ENCODE measurements around the gene POM121C.
"Not testable (repeated sequence)": the region's sequence is repeated elsewhere in the genome, so short reads cannot be mapped to it uniquely, and the experiment has no call there.

POM121C gene

DNA sequence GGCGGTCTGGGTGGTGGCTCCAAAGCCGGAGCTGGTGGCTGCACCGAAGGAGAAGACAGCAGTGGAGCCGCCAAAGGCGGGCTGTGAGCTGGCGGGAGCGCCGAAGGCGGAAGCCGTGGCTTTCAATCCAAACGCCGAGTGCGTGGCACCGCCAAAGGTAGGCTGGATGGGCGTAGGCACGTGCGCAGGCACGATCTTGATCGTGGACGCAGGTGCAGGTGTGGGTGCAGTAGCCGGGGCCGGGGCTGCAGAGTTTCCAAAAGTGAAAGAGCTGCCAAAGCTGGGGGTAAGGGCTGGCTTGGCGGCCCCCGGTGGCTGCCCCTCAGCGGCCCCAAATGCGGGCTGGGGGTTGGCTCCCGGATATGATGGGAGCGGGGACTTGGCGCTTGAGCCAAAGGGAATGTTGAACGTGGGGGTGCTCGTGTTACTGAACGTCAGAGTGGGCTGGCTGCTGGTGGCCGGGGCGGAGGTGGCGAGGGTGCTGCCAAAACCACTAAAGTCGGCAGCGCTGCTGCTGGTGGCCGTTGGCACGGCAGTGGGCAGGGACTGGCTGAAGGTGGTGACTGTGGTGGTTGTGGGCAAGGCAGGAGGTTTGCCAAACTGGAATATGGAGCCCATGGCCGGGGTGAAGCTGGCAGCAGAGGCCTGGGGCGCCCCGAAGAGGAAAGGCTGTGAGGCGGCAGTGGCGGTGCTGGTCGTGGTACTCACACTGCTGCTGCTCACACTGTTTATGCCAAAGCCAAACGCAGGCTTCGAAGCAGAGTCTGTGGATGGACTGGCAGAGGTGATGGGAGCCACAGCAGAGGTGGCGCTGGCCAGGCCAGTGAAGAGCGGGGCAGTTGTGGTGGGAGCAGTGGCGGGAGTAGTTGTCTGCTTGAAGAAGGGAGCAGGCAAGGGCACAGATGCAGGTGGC, 64.0 kb downstream of the POM121C start:
- peak in 1 of 2 experiments; percentile 13 for DNase-seq

DNA sequence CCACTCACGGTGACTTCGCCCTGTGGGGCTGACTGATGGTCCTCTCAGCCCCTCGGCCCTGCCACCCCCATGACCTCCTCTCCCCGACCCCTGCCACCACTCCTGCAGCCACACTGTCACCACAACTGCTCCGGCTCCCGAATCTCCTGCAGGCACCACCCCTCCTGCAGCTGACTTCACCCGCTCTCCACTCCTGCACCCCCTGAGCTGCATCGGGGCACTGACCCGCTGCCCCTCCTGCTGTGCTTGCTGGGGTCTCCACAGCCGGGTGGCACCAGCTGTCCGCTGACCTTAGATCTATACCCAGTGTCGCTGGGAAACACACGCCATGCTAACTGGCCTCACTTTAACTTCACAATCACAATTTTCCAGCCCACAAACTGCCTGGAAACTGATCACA, 65.9 kb downstream of the POM121C start:
- not testable (repeated sequence) for DNase-seq

DNA sequence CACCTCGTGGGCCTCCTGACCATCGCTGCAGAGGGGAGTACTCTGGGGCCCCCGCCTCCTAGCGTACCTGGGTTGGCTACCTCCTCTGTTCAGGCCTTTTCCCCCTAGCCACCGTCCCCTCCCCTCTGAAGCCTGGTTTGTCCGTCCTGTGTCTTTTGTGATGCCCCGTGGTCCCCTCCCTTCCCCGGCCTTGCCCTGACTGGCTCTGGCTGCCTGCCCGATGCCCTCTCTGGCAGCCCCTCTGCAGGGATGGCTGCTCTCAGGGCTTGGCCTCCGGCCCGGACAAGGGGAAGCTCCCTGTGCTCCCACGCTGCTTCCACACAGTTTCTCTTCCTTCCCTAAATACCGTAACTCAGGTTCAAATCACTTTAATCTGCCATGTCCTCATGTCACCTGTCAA, 66.4 kb downstream of the POM121C start:
- DNase-seq, result peak in 1 of 2 experiments; percentile 13

DNA sequence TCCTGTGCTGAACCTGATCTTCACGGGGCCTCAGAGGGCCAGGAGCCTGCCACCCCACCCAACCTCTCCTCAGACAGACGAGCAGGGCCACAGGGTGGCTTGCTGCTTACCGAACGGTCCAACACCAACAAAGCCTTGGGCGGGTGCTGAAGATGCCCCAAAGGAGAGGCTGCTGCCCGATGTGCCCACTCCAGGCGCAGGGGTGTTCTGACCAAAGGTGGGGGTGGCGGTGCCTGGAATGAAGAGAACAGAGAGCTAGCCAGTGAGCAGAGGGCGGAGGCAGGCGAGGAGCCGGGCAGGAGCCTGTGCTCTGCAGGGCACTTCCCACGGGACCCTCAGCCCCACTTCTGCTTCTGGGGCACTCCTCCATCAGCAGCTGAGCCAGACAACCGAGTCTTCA, 66.9 kb downstream of the POM121C start:
- peak in 1 of 2 experiments; percentile 20 for DNase-seq

GRCh38 chr7:75418292-75418858, 67.7 kb downstream of the POM121C start:
- peak in 1 of 2 experiments; percentile 17 for DNase-seq

- DNase-seq, result peak in 1 of 2 experiments; percentile 18
These were observed 69.3 kb downstream of the POM121C start for GRCh38 chr7:75416787-75417186.

GRCh38 chr7:75415829-75416373, 70.2 kb downstream of the POM121C start:
- peak in 1 of 2 experiments; percentile 20 for DNase-seq

- not testable (repeated sequence) for DNase-seq
These were observed 70.7 kb downstream of the POM121C start for GRCh38 chr7:75415428-75415817.

DNA sequence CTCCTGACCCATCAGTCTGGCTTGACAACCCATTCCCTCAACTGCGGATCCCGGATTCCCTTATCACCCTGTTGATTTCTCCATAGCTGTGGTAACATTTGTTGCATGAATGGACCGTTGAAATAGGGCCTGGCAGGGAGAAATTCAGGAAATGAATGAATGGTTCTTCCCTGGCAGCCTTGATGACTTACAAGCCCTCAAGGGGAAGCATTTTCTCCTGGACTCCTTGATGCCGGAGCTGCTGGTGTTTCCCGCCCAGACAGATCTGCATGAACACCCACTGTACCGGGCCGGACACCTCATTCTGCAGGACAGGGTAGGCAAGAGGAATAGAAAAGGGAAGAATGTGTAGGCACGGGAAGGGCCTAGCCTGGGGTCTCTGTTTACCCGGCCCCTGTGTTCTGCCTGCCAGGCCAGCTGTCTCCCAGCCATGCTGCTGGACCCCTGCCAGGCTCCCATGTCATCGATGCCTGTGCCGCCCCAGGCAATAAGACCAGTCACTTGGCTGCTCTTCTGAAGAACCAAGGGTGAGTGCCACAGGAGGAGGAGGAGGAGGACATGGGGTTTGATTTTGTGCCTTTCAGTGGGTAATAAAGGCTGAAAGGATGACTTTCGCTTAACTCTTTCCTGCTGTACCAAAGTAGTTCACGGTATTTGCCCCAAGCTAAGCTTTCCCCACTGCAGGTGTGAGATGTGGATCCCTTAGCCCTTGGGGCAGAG, 71.2 kb downstream of the POM121C start:
- DNase-seq, result peak in 1 of 2 experiments; percentile 18

DNA sequence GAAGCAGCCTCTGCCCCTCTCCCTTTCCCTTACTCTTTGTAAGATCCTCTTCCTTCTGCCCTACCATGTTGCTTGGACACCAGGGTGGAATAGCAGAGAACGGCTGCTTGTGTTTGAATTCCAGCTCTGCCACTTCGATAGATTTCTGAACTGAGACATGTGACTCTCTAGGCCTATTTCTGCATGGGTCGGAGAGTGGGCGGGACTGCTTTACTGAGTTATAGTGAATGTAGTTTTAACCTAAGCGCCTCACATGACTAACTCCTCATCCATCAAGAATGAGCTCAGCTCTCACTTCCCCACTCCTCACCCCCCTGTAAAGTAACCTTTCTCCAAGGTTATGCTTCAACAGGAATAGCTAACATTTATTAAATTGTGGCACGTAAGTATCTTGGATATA, 71.9 kb downstream of the POM121C start:
- DNase-seq, result peak; percentile 38 to 44

GRCh38 chr7:75410823-75411173, 75.3 kb downstream of the POM121C start:
- DNase-seq, result not testable (repeated sequence)

DNA sequence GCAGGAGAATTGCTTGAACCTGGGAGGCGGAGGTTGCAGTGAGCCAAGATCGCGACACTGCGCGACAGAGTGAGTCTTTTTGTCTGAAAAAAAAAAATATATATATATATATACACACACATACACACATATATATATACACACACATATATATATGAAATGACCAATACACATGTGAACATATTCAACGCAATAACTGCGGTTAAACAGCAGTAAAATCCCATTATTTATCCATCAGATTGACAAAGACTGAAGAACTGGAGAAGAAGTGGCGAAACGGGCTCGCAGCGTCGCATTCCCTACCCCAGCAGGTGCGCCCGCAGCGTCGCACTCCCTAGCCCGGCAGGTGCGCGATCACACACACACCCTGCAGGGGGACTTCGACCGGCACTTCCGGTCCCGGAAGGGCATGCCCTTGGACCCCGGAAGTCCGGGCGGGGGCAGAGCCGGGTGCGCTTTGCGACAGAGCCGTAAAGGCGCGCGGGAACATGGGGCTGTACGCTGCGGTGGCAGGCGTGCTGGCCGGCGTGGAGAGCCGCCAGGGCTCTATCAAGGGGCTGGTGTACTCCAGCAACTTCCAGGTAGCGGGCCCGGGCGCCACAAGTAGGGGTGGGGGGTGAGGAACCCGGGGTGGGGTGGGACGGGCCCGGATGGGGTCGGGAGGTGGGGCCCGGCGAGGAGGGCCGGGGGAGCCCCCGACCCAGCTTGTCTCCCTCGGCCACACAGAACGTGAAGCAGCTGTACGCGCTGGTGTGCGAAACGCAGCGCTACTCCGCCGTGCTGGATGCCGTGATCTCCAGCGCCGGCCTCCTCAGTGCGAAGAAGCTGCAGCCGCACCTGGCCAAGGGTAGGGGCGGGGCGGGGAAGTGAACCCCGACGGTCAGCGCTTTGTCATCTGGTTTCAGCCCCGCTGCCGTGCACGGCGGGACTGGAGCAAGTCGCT, 75.9 kb downstream of the POM121C start:
- peak in 1 of 2 experiments; percentile 56 for DNase-seq

DNA sequence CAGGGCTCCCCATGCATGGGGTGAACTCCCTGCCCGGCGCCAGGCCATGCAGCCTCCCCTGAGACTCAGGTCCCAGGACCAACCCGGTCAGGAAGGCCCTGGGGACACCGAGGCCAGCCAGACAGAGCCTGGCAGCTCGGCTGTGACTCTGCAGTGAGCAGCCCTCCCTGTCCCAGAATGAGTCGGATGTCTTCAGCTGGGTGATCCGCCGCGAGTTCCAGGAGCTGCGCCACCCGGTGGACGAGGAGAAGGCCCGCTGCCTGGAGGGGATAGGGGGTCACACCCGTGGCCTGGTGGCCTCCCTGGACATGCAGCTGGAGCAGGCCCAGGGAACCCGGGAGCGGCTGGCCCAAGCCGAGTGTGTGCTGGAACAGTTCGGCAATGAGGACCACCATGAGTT, 81.4 kb downstream of the POM121C start:
- peak in 1 of 2 experiments; percentile 7 for DNase-seq

DNA sequence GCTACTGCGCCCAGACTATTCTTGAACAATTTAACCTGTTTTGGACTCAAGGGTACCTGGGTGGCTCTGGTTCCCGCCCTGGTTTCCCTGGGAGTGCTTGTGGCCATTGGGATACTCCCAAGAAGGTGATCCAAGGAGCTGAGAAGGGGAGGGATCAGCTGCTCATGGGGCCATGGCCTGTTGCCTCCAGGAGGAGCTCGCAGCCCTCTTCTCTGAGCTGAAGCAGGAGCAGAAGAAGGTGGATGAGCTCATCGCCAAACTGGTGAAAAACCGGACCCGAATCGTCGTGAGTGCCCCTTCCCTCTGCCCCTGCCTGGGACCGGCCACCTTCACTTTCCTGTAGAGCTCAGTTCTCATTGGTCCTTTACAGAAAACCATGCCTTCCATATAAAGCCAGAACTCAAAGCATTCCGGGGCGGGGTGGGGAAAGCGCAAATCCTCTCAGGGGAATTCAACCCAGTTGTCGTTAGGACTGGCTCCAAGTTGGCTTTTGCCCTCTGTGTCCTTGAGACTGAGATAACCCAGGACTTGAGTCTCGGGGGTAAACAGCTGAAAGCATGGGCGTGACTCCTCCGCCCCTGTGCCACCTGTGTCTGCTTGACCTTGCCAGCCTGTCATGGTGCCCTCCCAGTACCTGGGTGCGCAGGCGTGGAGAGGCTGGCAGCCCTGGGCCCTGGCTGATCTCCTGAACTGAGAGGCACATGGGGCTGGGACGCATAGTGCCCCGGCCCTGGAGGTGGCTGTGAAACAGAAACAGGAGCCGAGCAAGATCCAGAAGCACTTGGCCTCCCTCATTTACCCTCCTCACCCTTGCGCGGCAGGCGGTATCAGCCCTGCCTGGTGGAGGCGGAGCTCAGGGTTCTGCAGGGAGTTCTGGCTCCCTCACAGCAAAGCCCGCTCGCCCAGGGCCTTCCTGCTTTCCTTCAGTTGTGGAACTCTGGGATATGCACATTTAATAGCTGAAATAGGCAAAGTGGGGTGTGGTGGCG, 82.3 kb downstream of the POM121C start:
- not testable (repeated sequence) for DNase-seq

GRCh38 chr7:75400575-75400974, 85.5 kb downstream of the POM121C start:
- DNase-seq, result not testable (repeated sequence)

DNA sequence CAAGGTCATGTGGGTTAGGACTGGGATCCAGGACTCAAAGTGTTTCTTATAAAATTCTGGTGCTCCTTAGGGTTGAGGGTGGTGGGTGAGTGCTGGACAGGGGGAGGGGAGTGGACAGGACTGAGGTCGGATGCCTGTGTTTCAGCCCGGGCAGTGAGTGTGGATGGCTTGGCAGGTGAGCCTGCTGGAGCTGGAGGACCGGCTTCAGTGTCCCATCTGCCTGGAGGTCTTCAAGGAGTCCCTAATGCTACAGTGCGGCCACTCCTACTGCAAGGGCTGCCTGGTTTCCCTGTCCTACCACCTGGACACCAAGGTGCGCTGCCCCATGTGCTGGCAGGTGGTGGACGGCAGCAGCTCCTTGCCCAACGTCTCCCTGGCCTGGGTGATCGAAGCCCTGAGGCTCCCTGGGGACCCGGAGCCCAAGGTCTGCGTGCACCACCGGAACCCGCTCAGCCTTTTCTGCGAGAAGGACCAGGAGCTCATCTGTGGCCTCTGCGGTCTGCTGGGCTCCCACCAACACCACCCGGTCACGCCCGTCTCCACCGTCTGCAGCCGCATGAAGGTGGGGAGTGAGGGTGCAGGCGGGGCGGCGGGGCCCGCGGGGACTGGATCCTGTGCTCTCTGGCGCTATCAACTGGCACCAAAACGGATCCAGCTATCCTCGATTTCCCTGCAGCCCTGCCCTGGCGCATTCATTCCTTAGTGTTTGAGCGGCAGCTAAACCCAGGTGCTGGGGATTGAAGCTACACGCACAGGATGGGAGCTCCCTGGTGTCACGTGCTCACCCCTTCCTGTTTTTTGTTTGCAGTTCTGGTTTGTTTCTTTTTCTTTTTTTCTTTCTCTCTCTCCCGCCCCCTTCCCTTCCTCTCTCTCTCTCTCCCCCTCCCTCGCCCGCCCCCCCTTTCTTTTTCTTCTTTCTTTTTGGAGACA, 87.1 kb downstream of the POM121C start:
- peak; percentile 18 to 21 for DNase-seq

DNA sequence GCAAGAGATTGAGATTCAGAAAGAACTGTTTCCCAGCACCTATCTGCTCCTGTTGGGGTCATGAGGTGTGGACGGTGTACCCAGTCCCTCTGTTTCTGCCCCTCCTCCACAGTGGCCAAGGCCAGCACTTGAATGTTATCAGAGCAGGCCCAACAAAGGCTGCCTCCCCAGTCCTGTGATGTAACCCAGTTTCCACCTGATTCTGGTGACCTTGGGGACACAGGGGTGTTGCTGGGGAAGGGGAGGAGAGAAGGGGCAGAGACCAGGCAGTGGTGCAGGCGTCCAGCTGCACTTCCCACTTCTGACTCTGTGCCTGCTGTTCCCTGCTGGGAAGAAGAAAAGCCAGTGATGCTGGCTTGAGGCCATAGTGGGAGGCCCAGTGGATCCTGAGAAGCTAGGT, 88.2 kb downstream of the POM121C start:
- DNase-seq, result not testable (repeated sequence)

GRCh38 chr7:75395329-75395728, 90.8 kb downstream of the POM121C start, which contains the start of gene TRIM73:
TRIM73 (plus strand) TSS chr7:75395629; CDS start chr7:75398934, 3,305 bp downstream.
- DNase-seq, result not testable (repeated sequence)

DNA sequence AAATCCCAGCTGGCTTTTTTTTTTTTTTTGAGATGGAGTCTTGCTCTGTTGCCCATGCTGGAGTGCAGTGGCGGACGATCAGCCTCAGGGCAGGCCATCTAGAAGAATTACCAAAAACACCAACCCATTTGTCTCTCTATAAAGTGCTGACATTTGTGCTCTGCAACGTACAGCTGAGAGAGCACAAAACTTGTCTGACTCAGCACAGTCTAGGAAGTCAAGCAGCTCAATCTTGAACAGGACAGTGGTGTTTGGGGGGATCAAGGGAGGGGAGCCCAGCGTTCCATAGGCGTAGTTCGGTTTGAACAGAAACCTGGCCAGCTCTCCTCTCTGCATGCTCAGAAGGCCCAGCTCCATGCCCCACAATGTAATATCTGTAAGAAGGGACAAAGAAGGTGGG, 92.9 kb downstream of the POM121C start:
- DNase-seq, result not testable (repeated sequence)

All from activated T-cell treated with anti-CD3 and anti-CD28 coated beads, Interleukin-2, amount 50 U/mL, for 48 hours (primary cell).